GM23338 (cell line): ENCODE data around the gene IL9. TPM values are rescaled to one million over a fixed set of nuclear protein-coding genes. Genes with fewer than 3 reads are reported as not detected.

Source experiments
- ATAC-seq: fragments of 200-7000 bp; cut with Tn5 transposase; 3 replicates; pipeline ENCODE4 v1.9.1; 2020
- DNase-seq: peaks from one replicate; pipeline ENCODE4 v3.0.0-alpha.2; 2015; ENCODE audit warnings: low spot score
- H2AFZ ChIP-seq: fragments of 200-600 bp; sonication (generic); 2 replicates; pipeline ENCODE4 v1.8.0; 2016; ENCODE audit warnings: antibody characterized with exemption, mild to moderate bottlenecking, moderate library complexity
- H3F3A ChIP-seq: fragments of 200-600 bp; sonication (generic); replicated peaks from 2 replicates; pipeline ENCODE4 v1.8.0; 2017; ENCODE audit warnings: antibody characterized with exemption, mixed run types, low read depth
- H3K27ac ChIP-seq: fragments of 200-600 bp; sonication (generic); 2 replicates; pipeline ENCODE4 v1.6.1; 2016; ENCODE audit warnings: low read depth
- H3K27me3 ChIP-seq: fragments of 200-600 bp; sonication (generic); 2 replicates; pipeline ENCODE4 v1.8.0; 2016; ENCODE audit warnings: mild to moderate bottlenecking, mixed run types, moderate library complexity; ENCODE audit not compliant: insufficient read depth
- H3K36me3 ChIP-seq: fragments of 200-600 bp; sonication (generic); 2 replicates; pipeline ENCODE4 v1.8.0; 2016; ENCODE audit warnings: mild to moderate bottlenecking; ENCODE audit not compliant: insufficient read depth
- H3K4me1 ChIP-seq: fragments of 200-600 bp; sonication (generic); 2 replicates; pipeline ENCODE4 v1.8.0; 2016; ENCODE audit warnings: mild to moderate bottlenecking, moderate library complexity; ENCODE audit not compliant: insufficient read depth
- H3K4me2 ChIP-seq: fragments of 200-600 bp; sonication (generic); 2 replicates; pipeline ENCODE4 v1.7.1; 2017; ENCODE audit warnings: mixed run types
- H3K4me3 ChIP-seq: fragments of 200-600 bp; sonication (generic); 2 replicates; pipeline ENCODE4 v1.6.1; 2016; ENCODE audit warnings: mixed run types
- H3K79me2 ChIP-seq: fragments of 200-600 bp; sonication (generic); replicated peaks from 2 replicates; pipeline ENCODE4 v1.8.0; 2017; ENCODE audit warnings: mild to moderate bottlenecking; ENCODE audit not compliant: insufficient read depth
- H3K9me2 ChIP-seq: fragments of 200-600 bp; sonication (generic); 2 replicates; pipeline ENCODE4 v1.8.0; 2017; ENCODE audit not compliant: insufficient read depth
- H4K20me1 ChIP-seq: fragments of 200-600 bp; sonication (generic); replicated peaks from 2 replicates; pipeline ENCODE4 v1.8.0; 2017; ENCODE audit warnings: mild to moderate bottlenecking; ENCODE audit not compliant: insufficient read depth
- H3K27ac Mint-ChIP-seq: 2 replicates; pipeline ENCODE4 v1.8.0; 2020; ENCODE audit warnings: inconsistent platforms, mild to moderate bottlenecking, moderate library complexity, mixed read lengths
- H3K27me3 Mint-ChIP-seq: 3 replicates; pipeline ENCODE4 v1.8.0; 2022; ENCODE audit warnings: low read depth, mild to moderate bottlenecking, moderate library complexity, mixed read lengths, inconsistent platforms; ENCODE audit not compliant: insufficient read depth, poor library complexity
- H3K36me3 Mint-ChIP-seq: 3 replicates; pipeline ENCODE4 v1.8.0; 2021; ENCODE audit warnings: low read depth, mild to moderate bottlenecking, inconsistent platforms, moderate library complexity, mixed read lengths
- H3K4me1 Mint-ChIP-seq: 3 replicates; pipeline ENCODE4 v1.8.0; 2020; ENCODE audit warnings: mild to moderate bottlenecking, inconsistent platforms, mixed read lengths
- H3K4me3 Mint-ChIP-seq: 3 replicates; pipeline ENCODE4 v1.8.0; 2021; ENCODE audit warnings: moderate library complexity, mild to moderate bottlenecking, inconsistent platforms, mixed read lengths
- H3K9me3 Mint-ChIP-seq: 3 replicates; pipeline ENCODE4 v1.8.0; 2020; ENCODE audit warnings: moderate library complexity, mild to moderate bottlenecking, inconsistent platforms, mixed read lengths
- CREB1 ChIP-seq: fragments of 250-450 bp; sonication (Bioruptor Pico); IDR thresholded peaks from 2 replicates; pipeline ENCODE4 v1.5.0; 2020; ENCODE audit warnings: low read depth, mild to moderate bottlenecking, moderate library complexity
- EZH2phosphoT487 ChIP-seq: fragments of 200-600 bp; sonication (generic); IDR thresholded peaks from one replicate; pipeline ENCODE4 v1.8.1; 2018; ENCODE audit warnings: antibody characterized with exemption; ENCODE audit not compliant: unreplicated experiment
- JUNB ChIP-seq: IDR thresholded peaks from one replicate; pipeline ENCODE4 v1.6.1; 2016; ENCODE audit warnings: antibody characterized with exemption; ENCODE audit not compliant: unreplicated experiment
- REST ChIP-seq: IDR thresholded peaks from one replicate; pipeline ENCODE4 v1.6.1; 2018; ENCODE audit warnings: antibody characterized with exemption; ENCODE audit not compliant: unreplicated experiment
- STAT1 ChIP-seq: IDR thresholded peaks from one replicate; pipeline ENCODE4 v1.6.1; 2016; ENCODE audit warnings: antibody characterized with exemption; ENCODE audit not compliant: unreplicated experiment
- ZNF114 ChIP-seq: fragments of 250-450 bp; sonication (Bioruptor Pico); IDR thresholded peaks from 2 replicates; pipeline ENCODE4 v1.5.0; 2020; ENCODE audit warnings: mild to moderate bottlenecking, moderate library complexity
- ZNF331 ChIP-seq: fragments of 250-450 bp; sonication (Bioruptor Pico); IDR thresholded peaks from 2 replicates; pipeline ENCODE4 v1.5.0; 2020; ENCODE audit warnings: low read depth, mild to moderate bottlenecking, moderate library complexity
- ZNF462 ChIP-seq: fragments of 250-450 bp; sonication (Bioruptor Pico); IDR thresholded peaks from 2 replicates; pipeline ENCODE4 v1.5.0; 2020; ENCODE audit warnings: mild to moderate bottlenecking, moderate library complexity
- polyA plus RNA-seq: library from polyadenylated mRNA; unstranded; fragments of >200 nt; fragmentation: Nextera tagmentation; extraction: Ambion mirVana; gene quantifications from 2 replicates; pipeline ENCODE4 v1.2.1, GENCODE V29; 2016
- total RNA-seq: library from RNA; depleted of rRNA; stranded (reverse); fragments of >200 nt; shearing (Covaris generic); gene quantifications from 2 replicates; pipeline ENCODE4 v1.2.3, GENCODE V29; 2014

Gene IL9
- total and polyA plus RNA-seq, 2 experiments from 2014 or later = not detected

GRCh38 chr5:135869935-135870334 is 25.7 kb downstream of the IL9 start:
- Histone ChIP-seq H3K4me2 (no peak overlapping the region), H3K9me2 (0 out of 2 replicates have a peak, but pooled peaks cover 5% of the 10 kb centered on the region), H2AFZ (no peak overlapping the region), H3K79me2 (no peaks in the 10 kb centered on the region), H4K20me1 (no peaks in the 10 kb centered on the region), H3K4me3 (no peak overlapping the region), H3K27ac (no peak overlapping the region), H3F3A (no peaks in the 10 kb centered on the region), H3K36me3 (no peaks in the 10 kb centered on the region), H3K27me3 (no peaks in the 10 kb centered on the region), H3K4me1 (no peaks in the 10 kb centered on the region)
- ATAC-seq = no peak
- Mint-ChIP-seq H3K27me3 (peaks cover 4% of the 10 kb centered on the region), H3K9me3 (no peaks in the 10 kb centered on the region), H3K36me3 (no peaks in the 10 kb centered on the region), H3K4me1 (no peaks in the 10 kb centered on the region), H3K27ac (no peak overlapping the region), H3K4me3 (no peak overlapping the region)
- no peak for DNase-seq
- no peak for TF ChIP-seq ZNF331
- TF ChIP-seq ZNF114 (CRISPR knock-in tag) = no peak
- no peak for TF ChIP-seq STAT1

GRCh38 chr5:135869276-135869675 is 26.4 kb downstream of the IL9 start:
- Mint-ChIP-seq H3K36me3 (no peaks in the 10 kb centered on the region), H3K27ac (no peak overlapping the region), H3K9me3 (no peaks in the 10 kb centered on the region), H3K4me1 (no peaks in the 10 kb centered on the region), H3K27me3 (peaks cover 2% of the 10 kb centered on the region), H3K4me3 (no peak overlapping the region)
- Histone ChIP-seq H3K36me3 (no peaks in the 10 kb centered on the region), H2AFZ (no peak overlapping the region), H3K27ac (no peak overlapping the region), H3K4me1 (no peaks in the 10 kb centered on the region), H3K79me2 (no peaks in the 10 kb centered on the region), H3F3A (no peaks in the 10 kb centered on the region), H3K27me3 (no peaks in the 10 kb centered on the region), H3K4me2 (no peak overlapping the region), H3K4me3 (no peak overlapping the region), H4K20me1 (no peaks in the 10 kb centered on the region), H3K9me2 (0 out of 2 replicates have a peak, but pooled peaks cover 5% of the 10 kb centered on the region)
- DNase-seq = no peak
- ATAC-seq = no peak
- no peak for TF ChIP-seq JUNB
- TF ChIP-seq REST = no peak
- TF ChIP-seq EZH2phosphoT487 = no peak

- DNase-seq (no peak), ATAC-seq (no peak)
- H3K4me3 Mint-ChIP-seq = no peak overlapping the region
- no peak overlapping the region for H3K4me2 ChIP-seq
- no peak overlapping the region for H2AFZ ChIP-seq
- no peaks in the 10 kb centered on the region for H3K27me3 ChIP-seq
- H3K9me3 Mint-ChIP-seq = no peaks in the 10 kb centered on the region
- no peaks in the 10 kb centered on the region for H3K36me3 ChIP-seq
- H3F3A ChIP-seq = no peaks in the 10 kb centered on the region
- no peak overlapping the region for H3K4me3 ChIP-seq
- no peak overlapping the region for H3K27ac ChIP-seq
- H3K4me1 ChIP-seq = no peaks in the 10 kb centered on the region
- H3K36me3 Mint-ChIP-seq = no peaks in the 10 kb centered on the region
- no peak overlapping the region for H3K27ac Mint-ChIP-seq
- no peaks in the 10 kb centered on the region for H3K4me1 Mint-ChIP-seq
- peaks cover 2% of the 10 kb centered on the region for H3K27me3 Mint-ChIP-seq
- no peaks in the 10 kb centered on the region for H3K79me2 ChIP-seq
- H3K9me2 ChIP-seq = 0 out of 2 replicates have a peak, but pooled peaks cover 5% of the 10 kb centered on the region
- H4K20me1 ChIP-seq = no peaks in the 10 kb centered on the region
- TF ChIP-seq ZNF331 = no peak
- TF ChIP-seq ZNF462 (CRISPR knock-in tag) = no peak
- no peak for TF ChIP-seq JUNB
- no peak for TF ChIP-seq CREB1 (CRISPR knock-in tag)
- TF ChIP-seq STAT1 = no peak
Observed at GRCh38 chr5:135868681-135869080, 27.0 kb downstream of the IL9 start.
